GM13977 (cell line): Measurements from ENCODE around the gene EXOSC5.
"Not testable (repeated sequence)": the region's sequence is repeated elsewhere in the genome, so short reads cannot be mapped to it uniquely, and the experiment has no call there.

ENCODE experiments used
- DNase-seq: peaks from one replicate; pipeline ENCODE4 v3.0.0; 2012; ENCODE audit warnings: low spot score
- CTCF ChIP-seq: IDR thresholded peaks from 2 replicates; pipeline ENCODE4 v1.5.1; 2012; ENCODE audit warnings: mild to moderate bottlenecking, control low read depth; ENCODE audit not compliant: insufficient read depth; ENCODE audit errors: extremely low read depth, missing control alignments
- in situ Hi-C: fragments of 300-500 bp; cut with MboI; formaldehyde crosslinking; loops from one replicate; pipeline ENCODE4 v1.12.0; 2022; ENCODE audit warnings: low sequenced_read_pairs, low pct_unique_long_range_greater_than_20kb, mixed read lengths, inconsistent platforms; ENCODE audit not compliant: unreplicated experiment

The EXOSC5 gene

GRCh38 chr19:41384351-41384750, 12.8 kb downstream of the EXOSC5 start:
- TF ChIP-seq CTCF: no peak
- in situ Hi-C loops: no loop called here
- no peak for DNase-seq

GRCh38 chr19:41381536-41381935, 15.6 kb downstream of the EXOSC5 start:
- in situ Hi-C loops, DNase-seq: not testable (repeated sequence)

- in situ Hi-C loops: no loop called here
- peak; percentile 45 for TF ChIP-seq CTCF
- peak; percentile 71 for DNase-seq
Measured at GRCh38 chr19:41377977-41378709, 19.0 kb downstream of the EXOSC5 start.

GRCh38 chr19:41376998-41377365, 20.2 kb downstream of the EXOSC5 start:
- in situ Hi-C loops: no loop called here
- no peak for DNase-seq
- TF ChIP-seq CTCF: no peak

- in situ Hi-C loops: no loop called here
- TF ChIP-seq CTCF: no peak
- no peak for DNase-seq
Measured at GRCh38 chr19:41376241-41376997, 20.7 kb downstream of the EXOSC5 start, which contains the start of gene TMEM91. Gene TMEM91 (plus strand): TSS chr19:41376533. CDS start chr19:41378310, 1,777 bp downstream.

GRCh38 chr19:41373993-41374392, 23.2 kb downstream of the EXOSC5 start:
- no peak for DNase-seq
- TF ChIP-seq CTCF: no peak
- in situ Hi-C loops: no loop called here

- TF ChIP-seq CTCF: no peak
- in situ Hi-C loops: no loop called here
- no peak for DNase-seq
Measured at GRCh38 chr19:41372501-41372900, 24.7 kb downstream of the EXOSC5 start.
